ENCODE measurements around the gene CAMTA2.

CAMTA2 gene

GRCh38 chr17:4959261-4959965 is 28.1 kb downstream of the CAMTA2 start:
- no peak overlapping the region for H3K4me3 ChIP-seq (ENCODE audit: low read depth, low read length)
- no peak for TF ChIP-seq CTCF (IDR thresholded peaks at IDR 0.05; ENCODE audit: insufficient read depth, low read depth, low read length, missing control alignments)

GRCh38 chr17:4958102-4958501 is 29.4 kb downstream of the CAMTA2 start:
- no peak overlapping the region for H3K4me3 ChIP-seq (ENCODE audit: low read depth, low read length)
- no peak for DNase-seq (ENCODE audit: low read depth)
- no peak for TF ChIP-seq CTCF (IDR thresholded peaks at IDR 0.05; ENCODE audit: insufficient read depth, low read depth, low read length, missing control alignments)

More at GRCh38 chr17:4959261-4959965, 28.1 kb downstream of the CAMTA2 start:
- DNase-seq (ENCODE audit: low read depth), result no peak

- TF ChIP-seq CTCF (IDR thresholded peaks at IDR 0.05; ENCODE audit: insufficient read depth, low read depth, low read length, missing control alignments), result peak; percentile 48
- peak; percentile 61 for DNase-seq (ENCODE audit: low read depth)
- no peak overlapping the region for H3K4me3 ChIP-seq (ENCODE audit: low read depth, low read length)
Measured at GRCh38 chr17:4956493-4957061, 30.9 kb downstream of the CAMTA2 start.

- no peak overlapping the region for H3K4me3 ChIP-seq (ENCODE audit: low read depth, low read length)
- no peak for DNase-seq (ENCODE audit: low read depth)
- TF ChIP-seq CTCF (IDR thresholded peaks at IDR 0.05; ENCODE audit: insufficient read depth, low read depth, low read length, missing control alignments), result no peak
Measured at GRCh38 chr17:4955091-4955490, 32.4 kb downstream of the CAMTA2 start.

- TF ChIP-seq CTCF (IDR thresholded peaks at IDR 0.05; ENCODE audit: insufficient read depth, low read depth, low read length, missing control alignments), result no peak
- H3K4me3 ChIP-seq (ENCODE audit: low read depth, low read length), result no peak overlapping the region
- no peak for DNase-seq (ENCODE audit: low read depth)
Measured at GRCh38 chr17:4953451-4953961, 34.0 kb downstream of the CAMTA2 start.

- peak overlapping the region; percentile 81; the same call in 1 of the 2 replicates for H3K4me3 ChIP-seq (ENCODE audit: low read depth, low read length)
- no peak for DNase-seq (ENCODE audit: low read depth)
- no peak for TF ChIP-seq CTCF (IDR thresholded peaks at IDR 0.05; ENCODE audit: insufficient read depth, low read depth, low read length, missing control alignments)
Measured at GRCh38 chr17:4951486-4951885, 36.0 kb downstream of the CAMTA2 start.
